Ascending aorta (tissue), 2 donors: ENCODE measurements around the gene PDHX. TPM values are rescaled to one million over a fixed set of nuclear protein-coding genes. Genes with fewer than 3 reads are reported as not detected.

Source experiments
- DNase-seq, 2 donors: peaks; one replicate each; pipeline ENCODE4 v3.0.0-alpha.2; 2019; ENCODE audit warnings: low spot score in 2 of 2
- H3K27ac ChIP-seq, 2 donors: fragments of 200-600 bp; sonication (generic); one replicate each; pipeline ENCODE4 v1.5.1; 2016 to 2017; ENCODE audit warnings: mild to moderate bottlenecking in 1 of 2
- H3K27me3 ChIP-seq: fragments of 200-600 bp; sonication (generic); one replicate; pipeline ENCODE4 v1.5.1; 2017
- H3K36me3 ChIP-seq, 2 donors: fragments of 200-600 bp; sonication (generic); one replicate each; pipeline ENCODE4 v1.5.1; 2016
- H3K4me1 ChIP-seq, 2 donors: fragments of 200-600 bp; sonication (generic); one replicate each; pipeline ENCODE4 v1.5.1; 2016 to 2017; ENCODE audit warnings: mild to moderate bottlenecking in 1 of 2
- H3K4me3 ChIP-seq, 2 donors: fragments of 200-600 bp; sonication (generic); one replicate each; pipeline ENCODE4 v1.5.1; 2016 to 2017; ENCODE audit warnings: mild to moderate bottlenecking in 1 of 2
- H3K9me3 ChIP-seq, 2 donors: fragments of 200-600 bp; sonication (generic); one replicate each; pipeline ENCODE4 v1.5.1; 2016
- intact Hi-C: fragments of 100-400 bp; cut with DNase I; formaldehyde crosslinking; loops from one replicate; pipeline ENCODE4 v1.15.1; 2023
- total RNA-seq: library from RNA; depleted of rRNA; stranded (reverse); fragments of >200 nt; gene quantifications from one replicate; pipeline ENCODE4 v1.1.0, GENCODE V29; 2016
- TF ChIP-seq, protein P1 (sequence below), 3 experiments: fragments of 200-600 bp in 2 of 3; fragments of 450-650 bp in 1 of 3; sonication (generic) in 2 of 3; IDR thresholded peaks; one replicate each; pipeline ENCODE4 v1.5.1; 2016 to 2019; ENCODE audit warnings: antibody characterized with exemption in 3 of 3, mild to moderate bottlenecking in 1 of 3, moderate library complexity in 1 of 3

PDHX gene
- total RNA-seq, 1 donor from 2014 or later: 23.3 TPM

GRCh38 chr11:34960277-34960676, 43.9 kb downstream of the PDHX start:
- Histone ChIP-seq H3K27ac (no peak overlapping the region), H3K36me3 (no peaks in the 10 kb centered on the region), H3K9me3 (no peaks in the 10 kb centered on the region), H3K27me3 (no peaks in the 10 kb centered on the region), H3K4me3 (no peak overlapping the region), H3K4me1 (no peaks in the 10 kb centered on the region)
- intact Hi-C loops: no loop called here
- DNase-seq: no peak
- TF ChIP-seq, protein P1, sequence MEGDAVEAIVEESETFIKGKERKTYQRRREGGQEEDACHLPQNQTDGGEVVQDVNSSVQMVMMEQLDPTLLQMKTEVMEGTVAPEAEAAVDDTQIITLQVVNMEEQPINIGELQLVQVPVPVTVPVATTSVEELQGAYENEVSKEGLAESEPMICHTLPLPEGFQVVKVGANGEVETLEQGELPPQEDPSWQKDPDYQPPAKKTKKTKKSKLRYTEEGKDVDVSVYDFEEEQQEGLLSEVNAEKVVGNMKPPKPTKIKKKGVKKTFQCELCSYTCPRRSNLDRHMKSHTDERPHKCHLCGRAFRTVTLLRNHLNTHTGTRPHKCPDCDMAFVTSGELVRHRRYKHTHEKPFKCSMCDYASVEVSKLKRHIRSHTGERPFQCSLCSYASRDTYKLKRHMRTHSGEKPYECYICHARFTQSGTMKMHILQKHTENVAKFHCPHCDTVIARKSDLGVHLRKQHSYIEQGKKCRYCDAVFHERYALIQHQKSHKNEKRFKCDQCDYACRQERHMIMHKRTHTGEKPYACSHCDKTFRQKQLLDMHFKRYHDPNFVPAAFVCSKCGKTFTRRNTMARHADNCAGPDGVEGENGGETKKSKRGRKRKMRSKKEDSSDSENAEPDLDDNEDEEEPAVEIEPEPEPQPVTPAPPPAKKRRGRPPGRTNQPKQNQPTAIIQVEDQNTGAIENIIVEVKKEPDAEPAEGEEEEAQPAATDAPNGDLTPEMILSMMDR (IDR thresholded peaks at IDR 0.05): no peak

DNA sequence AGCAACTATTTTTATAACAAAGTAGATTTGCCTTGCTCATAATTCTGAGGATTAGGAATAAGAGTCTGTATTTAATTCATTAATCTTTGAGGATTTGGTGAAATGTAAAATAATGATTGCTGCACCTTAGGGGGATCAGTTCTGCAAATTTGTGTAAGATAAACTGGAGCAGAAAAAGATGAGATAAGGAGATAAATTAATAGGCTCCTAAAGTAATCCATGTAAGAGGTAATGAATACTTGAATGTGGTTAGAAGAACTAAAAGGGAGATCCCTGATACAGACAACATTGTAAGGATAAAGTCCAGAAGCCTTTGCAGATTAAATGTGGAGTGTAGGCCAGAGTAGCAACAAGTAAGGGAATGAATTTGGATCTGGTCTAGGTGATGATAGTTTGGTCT, 45.6 kb downstream of the PDHX start:
- H3K36me3 ChIP-seq: peaks cover 5 to 6% of the 10 kb centered on the region in 2 donors
- no peaks in the 10 kb centered on the region for H3K27me3 ChIP-seq
- intact Hi-C loops: no loop called here
- H3K9me3 ChIP-seq: no peaks in the 10 kb centered on the region
- no peaks in the 10 kb centered on the region for H3K4me1 ChIP-seq
- TF ChIP-seq, protein P1 (IDR thresholded peaks at IDR 0.05): no peak
- no peak for DNase-seq
- no peak overlapping the region for H3K27ac ChIP-seq
- no peak overlapping the region for H3K4me3 ChIP-seq

GRCh38 chr11:34963351-34963750, 46.9 kb downstream of the PDHX start:
- Histone ChIP-seq H3K4me1 (no peaks in the 10 kb centered on the region), H3K27me3 (no peaks in the 10 kb centered on the region), H3K36me3 (peaks cover 6 to 14% of the 10 kb centered on the region in 2 donors), H3K9me3 (no peaks in the 10 kb centered on the region), H3K27ac (no peak overlapping the region), H3K4me3 (no peak overlapping the region)
- intact Hi-C loops: no loop called here
- TF ChIP-seq, protein P1 (IDR thresholded peaks at IDR 0.05): no peak
- no peak for DNase-seq

GRCh38 chr11:34964610-34965331, 48.4 kb downstream of the PDHX start:
- H3K27me3 ChIP-seq: no peaks in the 10 kb centered on the region
- no peak for DNase-seq
- no peaks in the 10 kb centered on the region for H3K9me3 ChIP-seq
- H3K4me3 ChIP-seq: no peak overlapping the region
- intact Hi-C loops: no loop called here
- TF ChIP-seq, protein P1 (IDR thresholded peaks at IDR 0.05): no peak
- no peaks in the 10 kb centered on the region for H3K4me1 ChIP-seq
- no peak overlapping the region for H3K27ac ChIP-seq
- peaks cover 6 to 24% of the 10 kb centered on the region in 2 donors for H3K36me3 ChIP-seq

- intact Hi-C loops: no loop called here
- no peak for DNase-seq
- Histone ChIP-seq H3K4me1 (no peaks in the 10 kb centered on the region), H3K27me3 (no peaks in the 10 kb centered on the region), H3K9me3 (no peaks in the 10 kb centered on the region), H3K4me3 (no peak overlapping the region), H3K27ac (no peak overlapping the region), H3K36me3 (peaks cover 13 to 36% of the 10 kb centered on the region in 2 donors)
- TF ChIP-seq, protein P1 (IDR thresholded peaks at IDR 0.05): no peak
Measured at GRCh38 chr11:34968862-34969261, 52.4 kb downstream of the PDHX start.
